Left lung (tissue), 10 donors: Measurements from ENCODE around the gene RYR2. TPM values are rescaled to one million over a fixed set of nuclear protein-coding genes. Genes with fewer than 3 reads are reported as not detected.

ENCODE experiments used
- ATAC-seq: fragments of 200-7000 bp; cut with Tn5 transposase; one replicate; pipeline ENCODE4 v1.9.1; 2020; ENCODE audit warnings: moderate library complexity
- DNase-seq, 4 donors: peaks; one replicate each; pipeline ENCODE4 v3.0.0-alpha.2; 2013 to 2020
- H3K27ac ChIP-seq, 2 donors: fragments of 200-600 bp; sonication (generic) in 1 of 2; one replicate each; pipeline versions ENCODE4 v1.5.0 to v1.8.0; 2020 to 2021
- H3K27me3 ChIP-seq, 2 donors: fragments of 200-600 bp; sonication (generic) in 1 of 2; one replicate each; pipeline versions ENCODE4 v1.5.0 to v1.8.0; 2020 to 2021
- H3K36me3 ChIP-seq, 2 donors: fragments of 200-600 bp; sonication (generic) in 1 of 2; one replicate each; pipeline versions ENCODE4 v1.5.0 to v1.8.0; 2020 to 2021
- H3K4me1 ChIP-seq, 2 donors: fragments of 200-600 bp; one replicate each; pipeline ENCODE4 v1.8.0; 2021
- H3K4me3 ChIP-seq, 2 donors: fragments of 200-600 bp; sonication (generic) in 1 of 2; one replicate each; pipeline versions ENCODE4 v1.5.0 to v1.8.0; 2020 to 2021; ENCODE audit warnings: mild to moderate bottlenecking in 1 of 2
- H3K9me3 ChIP-seq, 2 donors: fragments of 200-600 bp; sonication (generic) in 1 of 2; one replicate each; pipeline versions ENCODE4 v1.5.0 to v1.8.0; 2020 to 2021
- intact Hi-C, 2 donors: fragments of 100-400 bp; cut with DNase I; formaldehyde crosslinking; loops; one replicate each; pipeline versions ENCODE4 v1.11.2 to v1.14.2; 2022
- polyA plus RNA-seq, 6 donors: library from polyadenylated mRNA; unstranded; fragments of 120-200 nt; gene quantifications; one replicate each; pipeline ENCODE4 v1.2.1, GENCODE V29; 2013; ENCODE audit not compliant: insufficient read length in 6 of 6
- total RNA-seq, 2 donors: library from RNA; stranded (reverse); fragmentation: NEBNext Ultra II Directional; extraction: Animal tissue kit (Norgen Biotek cat#: 25700); gene quantifications; one replicate each; pipeline ENCODE4 v1.2.1, GENCODE V29; 2021
- TF ChIP-seq, protein P1 (sequence below), 2 donors: fragments of 200-600 bp; sonication (generic) in 1 of 2; IDR thresholded peaks; one replicate each; pipeline versions ENCODE4 v1.5.0 to v1.8.0; 2021; ENCODE audit warnings: antibody characterized with exemption in 2 of 2
- donor health status: DM: no; HTN: yes; CAD: no.
- donor health status: DM: no; HTN: no; CAD: no.

RYR2 gene
- total and polyA plus RNA-seq, 8 donors, result 4.7 to 10.3 (median 7.6) TPM

DNA sequence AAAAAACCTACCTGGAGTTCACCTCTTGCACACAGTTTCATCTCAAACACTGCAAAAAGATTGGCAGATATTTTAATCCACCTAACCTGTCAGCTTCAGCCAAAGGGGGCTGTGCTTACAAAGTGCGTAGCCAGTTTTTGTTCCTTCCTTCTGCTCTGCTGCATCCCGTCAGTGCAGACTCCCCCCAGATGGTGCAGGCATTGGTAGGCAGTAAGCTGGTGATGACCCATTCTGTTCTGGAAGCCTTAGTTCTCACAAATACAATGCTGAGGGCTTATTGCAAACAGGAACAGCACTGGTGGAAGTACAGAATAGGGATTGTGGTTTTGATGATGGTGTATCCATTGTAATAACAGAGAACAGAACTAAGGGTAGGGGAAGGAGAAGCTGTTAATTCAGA is 239.5 kb downstream of the RYR2 start:
- Histone ChIP-seq H3K36me3 (no peaks in the 10 kb centered on the region), H3K4me3 (no peak overlapping the region), H3K27ac (no peak overlapping the region), H3K4me1 (no peaks in the 10 kb centered on the region), H3K27me3 (no peaks in the 10 kb centered on the region), H3K9me3 (no peaks in the 10 kb centered on the region)
- TF ChIP-seq, protein P1, sequence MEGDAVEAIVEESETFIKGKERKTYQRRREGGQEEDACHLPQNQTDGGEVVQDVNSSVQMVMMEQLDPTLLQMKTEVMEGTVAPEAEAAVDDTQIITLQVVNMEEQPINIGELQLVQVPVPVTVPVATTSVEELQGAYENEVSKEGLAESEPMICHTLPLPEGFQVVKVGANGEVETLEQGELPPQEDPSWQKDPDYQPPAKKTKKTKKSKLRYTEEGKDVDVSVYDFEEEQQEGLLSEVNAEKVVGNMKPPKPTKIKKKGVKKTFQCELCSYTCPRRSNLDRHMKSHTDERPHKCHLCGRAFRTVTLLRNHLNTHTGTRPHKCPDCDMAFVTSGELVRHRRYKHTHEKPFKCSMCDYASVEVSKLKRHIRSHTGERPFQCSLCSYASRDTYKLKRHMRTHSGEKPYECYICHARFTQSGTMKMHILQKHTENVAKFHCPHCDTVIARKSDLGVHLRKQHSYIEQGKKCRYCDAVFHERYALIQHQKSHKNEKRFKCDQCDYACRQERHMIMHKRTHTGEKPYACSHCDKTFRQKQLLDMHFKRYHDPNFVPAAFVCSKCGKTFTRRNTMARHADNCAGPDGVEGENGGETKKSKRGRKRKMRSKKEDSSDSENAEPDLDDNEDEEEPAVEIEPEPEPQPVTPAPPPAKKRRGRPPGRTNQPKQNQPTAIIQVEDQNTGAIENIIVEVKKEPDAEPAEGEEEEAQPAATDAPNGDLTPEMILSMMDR (IDR thresholded peaks at IDR 0.05), result no peak
- DNase-seq (no peak), ATAC-seq (no peak)
- intact Hi-C loops, result no loop called here

DNA sequence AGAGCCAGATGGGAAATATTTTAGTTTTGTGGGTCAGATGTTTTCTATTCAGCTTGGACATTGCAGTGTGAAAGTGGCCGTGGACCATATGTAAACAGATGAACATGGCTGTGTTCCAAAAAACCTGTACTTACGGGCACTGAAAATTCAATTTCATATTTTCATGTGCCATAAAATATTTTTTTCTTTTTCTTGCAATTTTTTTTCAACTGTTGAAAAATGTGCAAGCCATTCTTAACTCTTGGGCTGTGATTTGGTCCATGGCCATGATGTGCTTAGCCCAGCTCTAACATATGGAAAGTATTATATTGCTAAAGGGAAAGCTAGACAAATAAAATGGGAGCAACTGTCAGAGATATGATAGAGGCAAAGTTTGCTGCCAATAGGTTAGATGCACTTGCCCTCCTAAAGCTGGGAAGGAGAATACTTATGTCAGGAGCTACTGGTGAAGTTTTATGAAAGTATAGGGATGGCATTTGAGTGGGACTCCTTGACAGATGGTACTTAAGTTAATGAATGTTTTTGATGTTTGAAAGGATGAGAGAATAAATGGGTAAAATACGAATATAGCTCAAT is 240.3 kb downstream of the RYR2 start:
- TF ChIP-seq, protein P1 (IDR thresholded peaks at IDR 0.05), result no peak
- ATAC-seq (no peak), DNase-seq (no peak)
- Histone ChIP-seq H3K4me3 (no peak overlapping the region), H3K4me1 (no peaks in the 10 kb centered on the region), H3K27me3 (no peaks in the 10 kb centered on the region), H3K27ac (no peak overlapping the region), H3K9me3 (no peaks in the 10 kb centered on the region), H3K36me3 (no peaks in the 10 kb centered on the region)
- intact Hi-C loops, result no loop called here

DNA sequence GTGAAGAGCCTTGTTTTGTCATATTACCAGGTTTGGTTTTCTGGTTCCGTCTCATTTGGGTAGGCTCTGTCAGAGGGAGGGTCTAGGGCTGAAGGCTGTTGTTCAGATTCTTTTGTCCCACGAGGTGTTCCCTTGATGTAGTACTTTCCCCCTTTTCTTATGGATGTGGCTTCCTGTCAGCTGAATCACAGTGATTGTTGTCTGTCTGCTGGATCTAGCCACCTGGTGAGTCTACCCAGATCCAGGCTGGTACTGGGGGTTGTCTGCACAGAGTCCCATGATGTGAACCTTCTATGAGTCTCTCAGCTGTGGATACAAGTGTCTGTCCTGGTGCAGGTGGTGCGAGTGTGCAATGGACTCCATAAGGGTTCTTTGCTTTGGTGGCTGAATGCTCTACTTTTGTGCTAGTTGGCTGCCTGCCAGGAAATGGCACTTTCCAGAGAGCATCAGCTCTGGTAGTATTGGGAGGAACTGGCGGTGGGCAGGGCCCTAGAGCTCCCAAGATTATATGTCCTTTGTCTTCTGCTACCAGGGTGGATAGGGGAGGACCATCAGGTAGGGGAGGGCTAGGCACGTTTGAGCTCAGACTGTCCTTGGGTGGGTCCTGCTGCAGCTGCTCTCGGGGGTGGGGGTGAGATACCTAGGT is 246.0 kb downstream of the RYR2 start:
- intact Hi-C loops, result no loop called here
- DNase-seq, result no peak
- H3K27ac ChIP-seq, result no peak overlapping the region
- no peak overlapping the region for H3K4me3 ChIP-seq
- no peak for ATAC-seq
- H3K9me3 ChIP-seq, result no peaks in the 10 kb centered on the region
- TF ChIP-seq, protein P1 (IDR thresholded peaks at IDR 0.05), result no peak
- no peaks in the 10 kb centered on the region for H3K27me3 ChIP-seq
- no peaks in the 10 kb centered on the region for H3K36me3 ChIP-seq
- H3K4me1 ChIP-seq, result no peaks in the 10 kb centered on the region

DNA sequence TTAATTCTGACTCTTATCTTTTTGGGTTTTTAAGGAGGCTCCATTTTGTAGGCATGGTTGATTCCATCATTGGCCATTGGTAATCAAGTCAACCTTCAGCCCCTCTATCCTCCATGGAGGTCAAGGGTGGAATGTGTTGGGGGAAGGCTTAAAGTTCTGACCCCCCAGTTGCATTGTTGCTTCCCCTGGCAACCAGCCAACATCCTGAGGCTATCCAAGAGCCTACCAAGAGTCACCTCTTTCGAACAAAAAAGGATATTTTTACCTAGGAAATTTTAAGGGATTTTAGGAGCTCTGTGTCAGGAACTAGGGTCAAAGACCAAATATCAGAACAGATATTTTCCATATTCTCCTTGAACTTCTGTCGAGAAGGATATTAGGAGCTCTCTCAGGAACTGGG is 251.8 kb downstream of the RYR2 start:
- no peak overlapping the region for H3K27ac ChIP-seq
- no peaks in the 10 kb centered on the region for H3K4me1 ChIP-seq
- ATAC-seq (no peak), DNase-seq (no peak)
- no peak overlapping the region for H3K4me3 ChIP-seq
- intact Hi-C loops, result no loop called here
- no peaks in the 10 kb centered on the region for H3K9me3 ChIP-seq
- no peaks in the 10 kb centered on the region for H3K27me3 ChIP-seq
- TF ChIP-seq, protein P1 (IDR thresholded peaks at IDR 0.05), result no peak
- no peaks in the 10 kb centered on the region for H3K36me3 ChIP-seq

DNA sequence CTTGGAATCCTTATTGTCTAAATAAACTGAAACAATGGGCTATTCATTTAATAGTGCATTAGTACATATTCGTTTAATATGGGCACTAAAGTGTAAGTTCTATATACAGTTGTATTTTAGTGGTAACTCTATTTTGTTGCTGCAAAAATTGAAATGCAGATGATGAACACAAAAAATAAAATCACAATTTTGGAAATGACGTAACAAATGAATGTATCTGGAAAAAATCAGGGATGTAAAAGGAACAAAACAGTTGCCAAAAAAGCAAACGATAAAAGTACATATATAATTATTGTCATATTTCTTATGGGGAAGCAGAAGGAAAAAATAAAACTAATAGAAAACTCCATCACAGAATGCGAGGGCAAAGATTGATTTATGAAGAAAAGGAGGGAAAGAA is 254.9 kb downstream of the RYR2 start:
- Histone ChIP-seq H3K4me1 (no peaks in the 10 kb centered on the region), H3K9me3 (no peaks in the 10 kb centered on the region), H3K4me3 (no peak overlapping the region), H3K27ac (no peak overlapping the region), H3K27me3 (no peaks in the 10 kb centered on the region), H3K36me3 (no peaks in the 10 kb centered on the region)
- intact Hi-C loops, result no loop called here
- TF ChIP-seq, protein P1 (IDR thresholded peaks at IDR 0.05), result no peak
- ATAC-seq (no peak), DNase-seq (no peak)
